Caco-2 (cell line): ENCODE results near the gene MEGF9. TPM values are rescaled to one million over a fixed set of nuclear protein-coding genes. Genes with fewer than 3 reads are reported as not detected.

Experiments
- BruUV-seq: library from RNA; stranded (reverse); fragments of 400-500 nt; replicated peaks from 2 replicates; lab custom pipeline; 2021; lab: Mats Ljungman, UMichigan
- CTCF ChIA-PET: fragments of 300-600 bp; sonication (Branson Sonifier 250); formaldehyde crosslinking; loops from one replicate; lab custom pipeline; 2022; ENCODE audit warnings: antibody characterized with exemption; lab: Charles Lee
- POLR2A ChIA-PET: fragments of 300-600 bp; sonication (Branson Sonifier 250); formaldehyde crosslinking; loops from one replicate; lab custom pipeline; 2022; ENCODE audit warnings: antibody characterized with exemption; lab: Charles Lee
- DNase-seq, 2 experiments: peaks; one replicate each; pipeline versions ENCODE4 v3.0.0 to v3.0.0-alpha.2; 2020 to 2022
- H3K27me3 ChIP-seq: replicated peaks from 2 replicates; pipeline ENCODE4 v1.6.0; 2011; ENCODE audit warnings: low read length; ENCODE audit not compliant: control insufficient read depth, insufficient read depth
- H3K36me3 ChIP-seq: 2 replicates; pipeline ENCODE4 v1.5.1; 2011; ENCODE audit warnings: low read length; ENCODE audit not compliant: control insufficient read depth, insufficient read depth
- H3K4me1 ChIP-seq: fragments of 250-450 bp; sonication (Bioruptor Pico); 2 replicates; pipeline ENCODE4 v1.5.1; 2020; ENCODE audit warnings: mild to moderate bottlenecking
- H3K4me3 ChIP-seq: 2 replicates; pipeline ENCODE4 v1.5.1; 2011; ENCODE audit warnings: low read depth, mild to moderate bottlenecking, control low read depth, low read length
- H3K9me3 ChIP-seq: fragments of 250-450 bp; sonication (Bioruptor Pico); 2 replicates; pipeline ENCODE4 v1.5.1; 2020; ENCODE audit warnings: mild to moderate bottlenecking, moderate library complexity
- H3K27ac Mint-ChIP-seq: one replicate; pipeline ENCODE4 v1.8.0; 2022; ENCODE audit warnings: mixed read lengths; ENCODE audit not compliant: unreplicated experiment
- H3K27me3 Mint-ChIP-seq: one replicate; pipeline ENCODE4 v1.8.0; 2022; ENCODE audit warnings: mixed read lengths; ENCODE audit not compliant: insufficient read depth, unreplicated experiment
- H3K36me3 Mint-ChIP-seq: one replicate; pipeline ENCODE4 v1.8.0; 2022; ENCODE audit warnings: mild to moderate bottlenecking, mixed read lengths; ENCODE audit not compliant: insufficient read depth, unreplicated experiment
- H3K4me1 Mint-ChIP-seq: one replicate; pipeline ENCODE4 v1.8.0; 2022; ENCODE audit warnings: low read depth, mixed read lengths; ENCODE audit not compliant: unreplicated experiment
- H3K4me3 Mint-ChIP-seq: one replicate; pipeline ENCODE4 v1.8.0; 2022; ENCODE audit warnings: mild to moderate bottlenecking, moderate library complexity, mixed read lengths; ENCODE audit not compliant: unreplicated experiment
- H3K9me3 Mint-ChIP-seq: one replicate; pipeline ENCODE4 v1.8.0; 2022; ENCODE audit warnings: mixed read lengths; ENCODE audit not compliant: unreplicated experiment
- CTCF ChIP-seq, 2 experiments: fragments of 200-600 bp in 1 of 2; IDR thresholded peaks; 1 replicate in 1 of 2; 2 replicates in 1 of 2; pipeline versions ENCODE4 v1.5.1 to v1.8.0; 2011 to 2022; ENCODE audit warnings: antibody characterized with exemption in 1 of 2, control low read depth in 1 of 2, inconsistent platforms in 1 of 2, low read depth in 1 of 2, low read length in 1 of 2, mild to moderate bottlenecking in 1 of 2, moderate library complexity in 1 of 2; ENCODE audit not compliant: insufficient read depth in 1 of 2, severe bottlenecking in 1 of 2, unreplicated experiment in 1 of 2
- intact Hi-C: fragments of 100-400 bp; cut with micrococcal nuclease; formaldehyde crosslinking; loops from one replicate; pipeline ENCODE4 v1.10.0; 2022; ENCODE audit not compliant: unreplicated experiment
- total RNA-seq: library from RNA; stranded (reverse); gene quantifications from 2 replicates; pipeline ENCODE4 v1.2.3, GENCODE V29; 2022

Gene MEGF9
- total RNA-seq, 1 experiment from 2014 or later: 2.9 TPM

- Histone ChIP-seq H3K9me3 (no peaks in the 10 kb centered on the region), H3K27me3 (no peaks in the 10 kb centered on the region), H3K4me1 (no peaks in the 10 kb centered on the region), H3K4me3 (no peak overlapping the region), H3K36me3 (no peaks in the 10 kb centered on the region)
- intact Hi-C loops: no loop called here
- H3K4me1 Mint-ChIP-seq: no peaks in the 10 kb centered on the region
- no TSS peak for BruUV-seq
- H3K36me3 Mint-ChIP-seq: no peaks in the 10 kb centered on the region
- POLR2A ChIA-PET: no interaction called here
- TF ChIP-seq CTCF (IDR thresholded peaks at IDR 0.05; ENCODE audit: insufficient read depth in 1 of 2, low read depth in 1 of 2, low read length in 1 of 2, severe bottlenecking in 1 of 2, unreplicated experiment in 1 of 2): no peak
- CTCF ChIA-PET: no interaction called here
- no peak overlapping the region for H3K4me3 Mint-ChIP-seq
- no peak for DNase-seq
- H3K27ac Mint-ChIP-seq: no peak overlapping the region
- no peaks in the 10 kb centered on the region for H3K9me3 Mint-ChIP-seq
- no peaks in the 10 kb centered on the region for H3K27me3 Mint-ChIP-seq
Measured at GRCh38 chr9:120627073-120627472, 87.2 kb downstream of the MEGF9 start.

- intact Hi-C loops: no loop called here
- ChIA-PET POLR2A (no interaction called here), CTCF (no interaction called here)
- Mint-ChIP-seq H3K27me3 (no peaks in the 10 kb centered on the region), H3K27ac (no peak overlapping the region), H3K9me3 (no peaks in the 10 kb centered on the region), H3K4me3 (no peak overlapping the region), H3K4me1 (no peaks in the 10 kb centered on the region), H3K36me3 (no peaks in the 10 kb centered on the region)
- H3K4me3 ChIP-seq: no peak overlapping the region
- H3K4me1 ChIP-seq: no peaks in the 10 kb centered on the region
- BruUV-seq: no TSS peak
- no peaks in the 10 kb centered on the region for H3K27me3 ChIP-seq
- no peaks in the 10 kb centered on the region for H3K36me3 ChIP-seq
- no peak for DNase-seq
- TF ChIP-seq CTCF (IDR thresholded peaks at IDR 0.05; ENCODE audit: insufficient read depth in 1 of 2, low read depth in 1 of 2, low read length in 1 of 2, severe bottlenecking in 1 of 2, unreplicated experiment in 1 of 2): no peak
- H3K9me3 ChIP-seq: no peaks in the 10 kb centered on the region
Measured at GRCh38 chr9:120626512-120626911, 87.8 kb downstream of the MEGF9 start.

GRCh38 chr9:120625222-120625621 is 89.0 kb downstream of the MEGF9 start:
- intact Hi-C loops: no loop called here

More at GRCh38 chr9:120625222-120625621, 89.0 kb downstream of the MEGF9 start:
- ChIA-PET POLR2A (no interaction called here), CTCF (no interaction called here)
- no peak overlapping the region for H3K27ac Mint-ChIP-seq
- DNase-seq: no peak
- no peak overlapping the region for H3K4me3 Mint-ChIP-seq
- no peak overlapping the region for H3K4me3 ChIP-seq
- no peak for TF ChIP-seq CTCF (IDR thresholded peaks at IDR 0.05; ENCODE audit: insufficient read depth in 1 of 2, low read depth in 1 of 2, low read length in 1 of 2, severe bottlenecking in 1 of 2, unreplicated experiment in 1 of 2)
- no peaks in the 10 kb centered on the region for H3K9me3 Mint-ChIP-seq
- H3K4me1 Mint-ChIP-seq: peaks cover 4% of the 10 kb centered on the region
- H3K27me3 Mint-ChIP-seq: no peaks in the 10 kb centered on the region
- BruUV-seq: no TSS peak
- no peaks in the 10 kb centered on the region for H3K36me3 Mint-ChIP-seq
- H3K36me3 ChIP-seq: no peaks in the 10 kb centered on the region
- no peaks in the 10 kb centered on the region for H3K4me1 ChIP-seq
- no peaks in the 10 kb centered on the region for H3K27me3 ChIP-seq
- no peaks in the 10 kb centered on the region for H3K9me3 ChIP-seq
